HepG2 (cell line): ENCODE data around the gene FAS. TPM values are rescaled to one million over a fixed set of nuclear protein-coding genes. Genes with fewer than 3 reads are reported as not detected.

ENCODE experiments used
- HNRNPLL ChIP-seq: fragments of 200-400 bp; formaldehyde crosslinking; IDR thresholded peaks from 2 replicates; pipeline ENCODE4 v1.6.1; 2017; ENCODE audit warnings: mild to moderate bottlenecking, low read depth, low read length; ENCODE audit not compliant: poor library complexity, severe bottlenecking
- KLF13 ChIP-seq: sonication (generic); formaldehyde crosslinking; IDR thresholded peaks from 2 replicates; pipeline ENCODE4 v1.4.0; 2020; ENCODE audit warnings: mild to moderate bottlenecking, missing genetic modification reagents
- MAZ ChIP-seq, 2 experiments: sonication (generic) in 1 of 2; formaldehyde crosslinking in 1 of 2; IDR thresholded peaks; 2 replicates each; pipeline versions ENCODE4 v1.5.0 to v1.6.1; 2012 to 2020; ENCODE audit warnings: low read depth in 2 of 2, mild to moderate bottlenecking in 2 of 2, borderline replicate concordance in 1 of 2, improper control_type of control experiment in 1 of 2, low read length in 1 of 2, missing genetic modification reagents in 1 of 2, moderate library complexity in 1 of 2
- MTA1 ChIP-seq: sonication (generic); formaldehyde crosslinking; IDR thresholded peaks from 2 replicates; pipeline ENCODE4 v1.4.0; 2020; ENCODE audit warnings: missing genetic modification reagents, mild to moderate bottlenecking, borderline replicate concordance
- NONO ChIP-seq, 2 experiments: fragments of 450-650 bp in 1 of 2; sonication (generic) in 1 of 2; formaldehyde crosslinking in 1 of 2; IDR thresholded peaks in 1 of 2; conservative IDR thresholded peaks in 1 of 2; 2 replicates each; pipeline versions ENCODE4 v1.6.1 to v1.8.0; 2017 to 2022; ENCODE audit warnings: mild to moderate bottlenecking in 1 of 2, missing genetic modification reagents in 1 of 2, moderate library complexity in 1 of 2
- RARG ChIP-seq: sonication (generic); formaldehyde crosslinking; IDR thresholded peaks from 2 replicates; pipeline ENCODE4 v1.4.0; 2020; ENCODE audit warnings: low read depth, mild to moderate bottlenecking, missing genetic modification reagents
- RBAK ChIP-seq: sonication (generic); formaldehyde crosslinking; IDR thresholded peaks from 2 replicates; pipeline ENCODE4 v1.5.1; 2020; ENCODE audit warnings: mild to moderate bottlenecking, missing genetic modification reagents
- SALL1 ChIP-seq: sonication (generic); formaldehyde crosslinking; IDR thresholded peaks from 2 replicates; pipeline ENCODE4 v1.8.0; 2022; ENCODE audit warnings: mild to moderate bottlenecking, missing genetic modification reagents
- ZBTB1 ChIP-seq: sonication (generic); formaldehyde crosslinking; IDR thresholded peaks from 2 replicates; pipeline ENCODE4 v1.4.0; 2020; ENCODE audit warnings: missing genetic modification reagents, borderline replicate concordance
- ZBTB42 ChIP-seq: sonication (generic); formaldehyde crosslinking; IDR thresholded peaks from 2 replicates; pipeline ENCODE4 v1.5.0; 2020; ENCODE audit warnings: mild to moderate bottlenecking, missing genetic modification reagents
- ZNF501 ChIP-seq: sonication (generic); formaldehyde crosslinking; IDR thresholded peaks from 2 replicates; pipeline ENCODE4 v1.5.1; 2020; ENCODE audit warnings: mild to moderate bottlenecking, moderate library complexity, missing genetic modification reagents
- ZNF547 ChIP-seq: sonication (generic); formaldehyde crosslinking; IDR thresholded peaks from 2 replicates; pipeline ENCODE4 v1.5.1; 2020; ENCODE audit warnings: mild to moderate bottlenecking, missing genetic modification reagents
- ZSCAN21 ChIP-seq: sonication (generic); formaldehyde crosslinking; IDR thresholded peaks from 2 replicates; pipeline ENCODE4 v1.8.0; 2022; ENCODE audit warnings: mild to moderate bottlenecking, missing genetic modification reagents, moderate library complexity, borderline replicate concordance
- polyA plus RNA-seq, 8 experiments: library from polyadenylated mRNA; depleted of rRNA in 3 of 8; stranded (reverse) in 7 of 8; unstranded in 1 of 8; fragments of >200 nt; fragmentation: Illumina TruSeq in 4 of 8; extraction: Trizol in 4 of 8; gene quantifications; 2 replicates each; pipeline versions ENCODE4 v1.2.1 to v1.2.3, GENCODE V29; 2011 to 2016; ENCODE audit warnings: low read depth in 4 of 8, missing spikeins in 1 of 8, mixed read lengths in 1 of 8; ENCODE audit not compliant: insufficient read depth in 1 of 8
- total RNA-seq, 5 experiments: library from RNA; depleted of rRNA; stranded (reverse); fragments of >200 nt; fragmentation: Illumina TruSeq; extraction: Trizol; gene quantifications; 2 replicates each; pipeline ENCODE4 v1.2.3, GENCODE V29; 2016; ENCODE audit warnings: low read depth in 1 of 5
- TF ChIP-seq, protein P1 (sequence below): sonication (generic); formaldehyde crosslinking; IDR thresholded peaks from 2 replicates; pipeline ENCODE4 v1.8.1; 2023; ENCODE audit warnings: mild to moderate bottlenecking, moderate library complexity, missing genetic modification reagents
- TF ChIP-seq, protein P2 (sequence below): IDR thresholded peaks from 2 replicates; pipeline ENCODE4 v1.6.1; 2016; ENCODE audit warnings: missing biosample characterization, missing genetic modification reagents, low read depth
- TF ChIP-seq, protein P3 (sequence below): sonication (generic); formaldehyde crosslinking; IDR thresholded peaks from 2 replicates; pipeline ENCODE4 v1.4.0; 2020; ENCODE audit warnings: missing genetic modification reagents
- TF ChIP-seq, protein P4 (sequence below): IDR thresholded peaks from 2 replicates; pipeline ENCODE4 v1.6.1; 2016; ENCODE audit warnings: mild to moderate bottlenecking
- TF ChIP-seq, protein P5 (sequence below): sonication (generic); formaldehyde crosslinking; IDR thresholded peaks from 2 replicates; pipeline ENCODE4 v1.5.0; 2020; ENCODE audit warnings: missing genetic modification reagents

The FAS gene
- total and polyA plus RNA-seq, 2 of the 13 experiments (the other 11 are each of a cell fraction or from before 2014, with no cell fraction given): 5.9 to 17.9 TPM

DNA sequence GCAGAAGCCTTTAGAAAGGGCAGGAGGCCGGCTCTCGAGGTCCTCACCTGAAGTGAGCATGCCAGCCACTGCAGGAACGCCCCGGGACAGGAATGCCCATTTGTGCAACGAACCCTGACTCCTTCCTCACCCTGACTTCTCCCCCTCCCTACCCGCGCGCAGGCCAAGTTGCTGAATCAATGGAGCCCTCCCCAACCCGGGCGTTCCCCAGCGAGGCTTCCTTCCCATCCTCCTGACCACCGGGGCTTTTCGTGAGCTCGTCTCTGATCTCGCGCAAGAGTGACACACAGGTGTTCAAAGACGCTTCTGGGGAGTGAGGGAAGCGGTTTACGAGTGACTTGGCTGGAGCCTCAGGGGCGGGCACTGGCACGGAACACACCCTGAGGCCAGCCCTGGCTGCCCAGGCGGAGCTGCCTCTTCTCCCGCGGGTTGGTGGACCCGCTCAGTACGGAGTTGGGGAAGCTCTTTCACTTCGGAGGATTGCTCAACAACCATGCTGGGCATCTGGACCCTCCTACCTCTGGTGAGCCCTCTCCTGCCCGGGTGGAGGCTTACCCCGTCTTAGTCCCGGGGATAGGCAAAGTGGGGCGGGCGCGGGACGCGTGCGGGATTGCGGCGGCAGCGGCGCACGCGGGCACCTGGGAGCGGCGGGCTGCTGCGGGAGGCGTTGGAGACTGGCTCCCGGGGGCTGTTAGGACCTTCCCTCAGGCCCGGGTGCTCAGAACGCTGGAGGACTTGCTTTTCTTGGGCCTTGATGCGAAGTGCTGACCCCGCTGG is at the start of gene FAS (continued):
- 0 out of 2 replicates have a peak, but pooled peaks have one; percentile 74 for TF ChIP-seq MTA1 (CRISPR knock-in tag)
- TF ChIP-seq ZNF547 (CRISPR knock-in tag): peak; percentile 65; the same call in 1 of the 2 replicates
- 0 out of 2 replicates have a peak, but pooled peaks have one; percentile 36 for TF ChIP-seq KLF13 (CRISPR knock-in tag)
- TF ChIP-seq SALL1: peak; percentile 57; the same call in 1 of the 2 replicates
- peak; percentile 14; the same call in 1 of the 2 replicates for TF ChIP-seq ZBTB1 (CRISPR knock-in tag)
- TF ChIP-seq RARG (CRISPR knock-in tag): no peak
- TF ChIP-seq, protein P1, sequence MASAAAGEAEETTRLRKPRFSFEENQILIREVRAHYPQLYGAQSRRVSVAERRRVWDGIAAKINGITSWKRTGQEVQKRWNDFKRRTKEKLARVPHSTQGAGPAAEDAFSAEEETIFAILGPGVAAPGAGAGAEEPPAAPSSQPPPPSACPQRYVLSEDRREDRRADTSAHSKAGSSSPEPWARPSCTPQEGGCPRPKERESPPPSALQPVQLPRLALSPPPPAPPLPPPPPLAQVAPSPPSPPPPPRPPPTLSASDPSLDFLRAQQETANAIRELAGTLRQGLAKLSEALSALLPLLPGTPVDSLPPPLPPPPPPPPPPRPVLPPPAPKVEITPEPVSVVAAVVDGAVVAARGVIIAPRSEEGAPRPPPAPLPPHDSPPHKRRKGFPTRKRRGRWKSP (CRISPR knock-in tag): peak; percentile 38; the same call in 1 of the 2 replicates
- no peak for TF ChIP-seq RBAK (CRISPR knock-in tag)
- TF ChIP-seq, protein P2, sequence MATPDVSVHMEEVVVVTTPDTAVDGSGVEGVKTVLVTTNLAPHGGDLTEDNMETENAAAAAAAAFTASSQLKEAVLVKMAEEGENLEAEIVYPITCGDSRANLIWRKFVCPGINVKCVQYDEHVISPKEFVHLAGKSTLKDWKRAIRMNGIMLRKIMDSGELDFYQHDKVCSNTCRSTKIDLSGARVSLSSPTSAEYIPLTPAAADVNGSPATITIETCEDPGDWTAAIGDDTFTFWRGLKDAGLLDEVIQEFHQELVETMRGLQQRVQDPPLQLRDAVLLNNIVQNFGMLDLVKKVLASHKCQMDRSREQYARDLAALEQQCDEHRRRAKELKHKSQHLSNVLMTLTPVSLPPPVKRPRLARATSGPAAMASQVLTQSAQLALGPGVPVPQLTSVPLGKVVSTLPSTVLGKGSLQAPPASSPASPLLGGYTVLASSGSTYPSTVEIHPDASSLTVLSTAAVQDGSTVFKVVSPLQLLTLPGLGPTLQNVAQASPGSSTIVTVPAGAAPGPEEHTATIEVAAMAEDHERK (CRISPR knock-in tag): no peak
- no peak for TF ChIP-seq NONO (IDR thresholded peaks at IDR 0.05)
- 0 out of 2 replicates have a peak, but pooled peaks have one; percentile 33 for TF ChIP-seq NONO (CRISPR knock-in tag; conservative IDR thresholded peaks at IDR 0.05)
- TF ChIP-seq, protein P3, sequence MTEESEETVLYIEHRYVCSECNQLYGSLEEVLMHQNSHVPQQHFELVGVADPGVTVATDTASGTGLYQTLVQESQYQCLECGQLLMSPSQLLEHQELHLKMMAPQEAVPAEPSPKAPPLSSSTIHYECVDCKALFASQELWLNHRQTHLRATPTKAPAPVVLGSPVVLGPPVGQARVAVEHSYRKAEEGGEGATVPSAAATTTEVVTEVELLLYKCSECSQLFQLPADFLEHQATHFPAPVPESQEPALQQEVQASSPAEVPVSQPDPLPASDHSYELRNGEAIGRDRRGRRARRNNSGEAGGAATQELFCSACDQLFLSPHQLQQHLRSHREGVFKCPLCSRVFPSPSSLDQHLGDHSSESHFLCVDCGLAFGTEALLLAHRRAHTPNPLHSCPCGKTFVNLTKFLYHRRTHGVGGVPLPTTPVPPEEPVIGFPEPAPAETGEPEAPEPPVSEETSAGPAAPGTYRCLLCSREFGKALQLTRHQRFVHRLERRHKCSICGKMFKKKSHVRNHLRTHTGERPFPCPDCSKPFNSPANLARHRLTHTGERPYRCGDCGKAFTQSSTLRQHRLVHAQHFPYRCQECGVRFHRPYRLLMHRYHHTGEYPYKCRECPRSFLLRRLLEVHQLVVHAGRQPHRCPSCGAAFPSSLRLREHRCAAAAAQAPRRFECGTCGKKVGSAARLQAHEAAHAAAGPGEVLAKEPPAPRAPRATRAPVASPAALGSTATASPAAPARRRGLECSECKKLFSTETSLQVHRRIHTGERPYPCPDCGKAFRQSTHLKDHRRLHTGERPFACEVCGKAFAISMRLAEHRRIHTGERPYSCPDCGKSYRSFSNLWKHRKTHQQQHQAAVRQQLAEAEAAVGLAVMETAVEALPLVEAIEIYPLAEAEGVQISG: peak; percentile 13; the same call in 1 of the 2 replicates
- TF ChIP-seq, protein P4, sequence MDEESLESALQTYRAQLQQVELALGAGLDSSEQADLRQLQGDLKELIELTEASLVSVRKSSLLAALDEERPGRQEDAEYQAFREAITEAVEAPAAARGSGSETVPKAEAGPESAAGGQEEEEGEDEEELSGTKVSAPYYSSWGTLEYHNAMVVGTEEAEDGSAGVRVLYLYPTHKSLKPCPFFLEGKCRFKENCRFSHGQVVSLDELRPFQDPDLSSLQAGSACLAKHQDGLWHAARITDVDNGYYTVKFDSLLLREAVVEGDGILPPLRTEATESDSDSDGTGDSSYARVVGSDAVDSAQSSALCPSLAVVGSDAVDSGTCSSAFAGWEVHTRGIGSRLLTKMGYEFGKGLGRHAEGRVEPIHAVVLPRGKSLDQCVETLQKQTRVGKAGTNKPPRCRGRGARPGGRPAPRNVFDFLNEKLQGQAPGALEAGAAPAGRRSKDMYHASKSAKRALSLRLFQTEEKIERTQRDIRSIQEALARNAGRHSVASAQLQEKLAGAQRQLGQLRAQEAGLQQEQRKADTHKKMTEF (CRISPR knock-in tag): no peak; the same call in 1 of the 2 replicates
- peak; percentile 19; the same call in 1 of the 2 replicates for TF ChIP-seq ZNF501
- TF ChIP-seq ZBTB42 (CRISPR knock-in tag): no peak
- peak; percentile 68 for TF ChIP-seq HNRNPLL
- TF ChIP-seq, protein P5, sequence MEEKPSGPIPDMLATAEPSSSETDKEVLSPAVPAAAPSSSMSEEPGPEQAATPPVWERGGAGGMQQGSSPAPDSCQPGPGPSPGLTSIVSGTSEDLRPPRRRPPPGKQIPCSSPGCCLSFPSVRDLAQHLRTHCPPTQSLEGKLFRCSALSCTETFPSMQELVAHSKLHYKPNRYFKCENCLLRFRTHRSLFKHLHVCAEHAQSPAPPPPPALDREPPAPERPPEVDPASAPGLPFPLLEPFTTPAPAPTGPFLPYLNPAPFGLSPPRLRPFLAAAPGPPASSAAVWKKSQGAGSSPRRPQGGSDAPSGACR (CRISPR knock-in tag): peak; percentile 10; the same call in 1 of the 2 replicates
- TF ChIP-seq MAZ (IDR thresholded peaks at IDR 0.05; ENCODE audit: borderline replicate concordance, low read depth, low read length): 0 out of 2 replicates have a peak, but pooled peaks have one; percentile 25
- TF ChIP-seq MAZ (CRISPR knock-in tag; IDR thresholded peaks at IDR 0.05; ENCODE audit: low read depth): no peak
- TF ChIP-seq ZSCAN21 (CRISPR knock-in tag): 0 out of 2 replicates have a peak, but pooled peaks have one; percentile 18
